HEK293 (cell line): ENCODE results near the gene CTXND2.

ENCODE experiments used
- CTCF ChIA-PET: fragments of 350-600 bp; formaldehyde crosslinking; extraction: SDS; loops from one replicate; lab custom pipeline; 2021; ENCODE audit warnings: antibody characterized with exemption; lab: Yijun Ruan, JAX
- POLR2A ChIA-PET: fragments of 300-600 bp; formaldehyde crosslinking; extraction: SDS; loops from one replicate; lab custom pipeline; 2020; ENCODE audit warnings: antibody characterized with exemption, inconsistent platforms; lab: Yijun Ruan, JAX
- H3K27ac ChIP-seq: fragments of 200-500 bp; sonication (Bioruptor generic); 2 replicates; pipeline ENCODE4 v1.5.1; 2014; ENCODE audit warnings: low read depth, low read length, control low read depth, inconsistent platforms; ENCODE audit errors: extremely low read depth
- H3K36me3 ChIP-seq, 2 experiments: fragments of 200-500 bp in 1 of 2; sonication (Bioruptor generic) in 1 of 2; 1 replicate in 1 of 2; 2 replicates in 1 of 2; pipeline ENCODE4 v1.5.1; 2014 to 2017; ENCODE audit warnings: inconsistent platforms in 2 of 2, low read length in 2 of 2; ENCODE audit not compliant: control insufficient read depth in 2 of 2, insufficient read depth in 1 of 2
- H3K4me1 ChIP-seq: fragments of 200-500 bp; sonication (Bioruptor generic); 2 replicates; pipeline ENCODE4 v1.5.1; 2014; ENCODE audit warnings: mild to moderate bottlenecking, low read length, inconsistent platforms; ENCODE audit not compliant: control insufficient read depth, insufficient read depth
- H3K4me3 ChIP-seq: 2 replicates; pipeline ENCODE4 v1.5.1; 2011; ENCODE audit warnings: low read depth, mild to moderate bottlenecking, control low read depth, low read length, moderate library complexity
- H3K9me3 ChIP-seq: fragments of 200-500 bp; sonication (Bioruptor generic); 2 replicates; pipeline ENCODE4 v1.5.1; 2014; ENCODE audit warnings: low read depth, low read length, inconsistent platforms; ENCODE audit not compliant: control insufficient read depth, insufficient read depth
- ATF2 ChIP-seq: fragments of 450-650 bp; formaldehyde crosslinking; IDR thresholded peaks from 2 replicates; pipeline ENCODE4 v1.5.1; 2016; ENCODE audit warnings: missing biosample characterization, missing genetic modification characterization, low read depth
- OVOL3 ChIP-seq: fragments of 450-650 bp; formaldehyde crosslinking; IDR thresholded peaks from 2 replicates; pipeline ENCODE4 v1.5.1; 2016; ENCODE audit warnings: missing biosample characterization, missing genetic modification characterization
- PRDM4 ChIP-seq: fragments of 450-650 bp; formaldehyde crosslinking; IDR thresholded peaks from 2 replicates; pipeline ENCODE4 v1.5.1; 2017; ENCODE audit warnings: missing biosample characterization, missing genetic modification characterization
- SETDB1 ChIP-seq: IDR thresholded peaks from one replicate; pipeline ENCODE4 v1.6.1; 2017; ENCODE audit warnings: mild to moderate bottlenecking, low read length, moderate library complexity, mixed read lengths; ENCODE audit not compliant: insufficient read length
- TRIM28 ChIP-seq: IDR thresholded peaks from 2 replicates; pipeline ENCODE4 v1.6.1; 2011; ENCODE audit warnings: low read length, control low read depth, borderline replicate concordance
- ZBTB1 ChIP-seq: fragments of 450-650 bp; formaldehyde crosslinking; IDR thresholded peaks from 2 replicates; pipeline ENCODE4 v1.5.1; 2016; ENCODE audit warnings: missing biosample characterization, missing genetic modification characterization
- ZBTB49 ChIP-seq: fragments of 450-650 bp; formaldehyde crosslinking; IDR thresholded peaks from 2 replicates; pipeline ENCODE4 v1.5.1; 2016; ENCODE audit warnings: missing biosample characterization, missing genetic modification characterization, low read depth
- ZBTB6 ChIP-seq: fragments of 450-650 bp; formaldehyde crosslinking; IDR thresholded peaks from 2 replicates; pipeline ENCODE4 v1.5.1; 2017; ENCODE audit warnings: missing biosample characterization, missing genetic modification characterization
- ZNF16 ChIP-seq: fragments of 450-650 bp; formaldehyde crosslinking; IDR thresholded peaks from 2 replicates; pipeline ENCODE4 v1.5.1; 2016; ENCODE audit warnings: low read depth, missing biosample characterization, missing genetic modification characterization
- ZNF211 ChIP-seq: fragments of 450-650 bp; formaldehyde crosslinking; IDR thresholded peaks from 2 replicates; pipeline ENCODE4 v1.5.1; 2016; ENCODE audit warnings: low read depth, missing biosample characterization, missing genetic modification characterization
- ZNF274 ChIP-seq, 2 experiments: fragments of 200-500 bp in 1 of 2; fragments of 450-650 bp in 1 of 2; sonication (Bioruptor generic) in 1 of 2; formaldehyde crosslinking in 1 of 2; IDR thresholded peaks; 2 replicates each; pipeline versions ENCODE4 v1.5.1 to v1.6.1; 2014 to 2016; ENCODE audit warnings: borderline replicate concordance in 1 of 2, inconsistent platforms in 1 of 2, low read length in 1 of 2, missing biosample characterization in 1 of 2, missing genetic modification characterization in 1 of 2
- ZNF404 ChIP-seq: fragments of 450-650 bp; formaldehyde crosslinking; IDR thresholded peaks from 2 replicates; pipeline ENCODE4 v1.5.1; 2017; ENCODE audit warnings: missing biosample characterization, missing genetic modification characterization
- ZNF658 ChIP-seq: fragments of 450-650 bp; formaldehyde crosslinking; IDR thresholded peaks from 2 replicates; pipeline ENCODE4; 2016; ENCODE audit warnings: missing biosample characterization, missing genetic modification characterization
- ZNF777 ChIP-seq: fragments of 450-650 bp; formaldehyde crosslinking; IDR thresholded peaks from 2 replicates; pipeline ENCODE4 v1.5.1; 2017; ENCODE audit warnings: missing biosample characterization, missing genetic modification characterization, borderline replicate concordance
- ZSCAN4 ChIP-seq: fragments of 450-650 bp; formaldehyde crosslinking; IDR thresholded peaks from 2 replicates; pipeline ENCODE4 v1.5.1; 2017; ENCODE audit warnings: missing biosample characterization, missing genetic modification characterization

The CTXND2 gene

GRCh38 chr1:150909585-150910180 lies 22.7 kb downstream of the CTXND2 start:
- H3K36me3 ChIP-seq, result no peaks in the 10 kb centered on the region
- ChIA-PET CTCF (interaction anchor here (0.6 kb wide), 1 partner anchor 377 kb away, joined by 3 read pairs; no protein-coding TSS in a partner anchor), POLR2A (interaction anchor here (0.7 kb wide), 1 partner anchor 113 kb away, joined by 4 read pairs; no protein-coding TSS in a partner anchor)
- H3K4me1 ChIP-seq, result no peaks in the 10 kb centered on the region
- TF ChIP-seq ZNF658 (tag by site-specific recombination) (no peak), ZNF16 (no peak), OVOL3 (tag by site-specific recombination) (no peak), ZSCAN4 (tag by site-specific recombination) (no peak), TRIM28 (no peak), ZNF777 (tag by site-specific recombination) (no peak), ZBTB1 (tag by site-specific recombination) (no peak), ZNF404 (tag by site-specific recombination) (no peak)
- H3K27ac ChIP-seq, result no peak overlapping the region
- H3K9me3 ChIP-seq, result no peaks in the 10 kb centered on the region
- H3K4me3 ChIP-seq, result no peak overlapping the region

- CTCF ChIA-PET, result interaction anchor here (0.7 to 4.0 kb wide), 2 partner anchors 9 to 219 kb away, joined by 3 to 26 read pairs; no protein-coding TSS in a partner anchor
- POLR2A ChIA-PET, result no interaction called here
- Histone ChIP-seq H3K9me3 (no peaks in the 10 kb centered on the region), H3K4me1 (no peaks in the 10 kb centered on the region), H3K36me3 (no peaks in the 10 kb centered on the region), H3K4me3 (no peak overlapping the region), H3K27ac (no peak overlapping the region)
- no peak for TF ChIP-seq ZNF274 (IDR thresholded peaks at IDR 0.05; ENCODE audit: low read length)
- TF ChIP-seq ZNF274 (tag by site-specific recombination; IDR thresholded peaks at IDR 0.05; ENCODE audit: borderline replicate concordance), result no peak
- TF ChIP-seq PRDM4 (tag by site-specific recombination), result no peak
- no peak for TF ChIP-seq ZNF211 (tag by site-specific recombination)
- TF ChIP-seq ZBTB6 (tag by site-specific recombination), result no peak
- 0 out of 2 replicates have a peak, but pooled peaks have one; percentile 13 for TF ChIP-seq ATF2 (tag by site-specific recombination)
- no peak for TF ChIP-seq OVOL3 (tag by site-specific recombination)
- TF ChIP-seq ZBTB49 (tag by site-specific recombination), result no peak
- TF ChIP-seq SETDB1, result no peak
These were observed 25.7 kb downstream of the CTXND2 start for GRCh38 chr1:150912623-150913022.
